Keratinocyte (primary cell): ENCODE measurements around the gene SWI5. TPM values are rescaled to one million over a fixed set of nuclear protein-coding genes. Genes with fewer than 3 reads are reported as not detected.

ENCODE experiments used
- DNase-seq: peaks from one replicate; pipeline ENCODE4 v3.0.0-alpha.2; 2011; ENCODE audit warnings: low read depth, missing footprints, low spot score
- FAIRE-seq: peaks from 2 replicates; lab custom pipeline; 2011; peaks lifted over from hg19 to GRCh38; lab: Jason Lieb, UNC
- H2AFZ ChIP-seq: 2 replicates; pipeline ENCODE4 v1.6.0; 2012; ENCODE audit warnings: low read length, control low read depth, inconsistent platforms; ENCODE audit not compliant: control insufficient read depth
- H3K27ac ChIP-seq: 2 replicates; pipeline ENCODE4 v1.5.1; 2011; ENCODE audit warnings: low read length; ENCODE audit not compliant: control insufficient read depth, insufficient read depth
- H3K27me3 ChIP-seq: 3 replicates; pipeline ENCODE4 v1.6.0; 2011; ENCODE audit warnings: low read length; ENCODE audit not compliant: control insufficient read depth, insufficient read depth; ENCODE audit errors: extremely low read depth
- H3K36me3 ChIP-seq, 2 experiments: 2 replicates in 1 of 2; 3 replicates in 1 of 2; pipeline ENCODE4 v1.5.1; 2011; ENCODE audit warnings: low read length in 2 of 2, mild to moderate bottlenecking in 1 of 2; ENCODE audit not compliant: control insufficient read depth in 2 of 2, insufficient read depth in 2 of 2; ENCODE audit errors: extremely low read depth in 1 of 2
- H3K4me1 ChIP-seq: 3 replicates; pipeline ENCODE4 v1.5.1; 2011; ENCODE audit warnings: low read length; ENCODE audit not compliant: control insufficient read depth, insufficient read depth; ENCODE audit errors: extremely low read depth
- H3K4me2 ChIP-seq: 3 replicates; pipeline ENCODE4 v1.6.0; 2011; ENCODE audit warnings: low read depth, low read length; ENCODE audit not compliant: control insufficient read depth, insufficient read depth; ENCODE audit errors: extremely low read depth
- H3K4me3 ChIP-seq, 3 experiments: fragments of 200-600 bp in 1 of 3; sonication (generic) in 1 of 3; 2 replicates in 2 of 3; 3 replicates in 1 of 3; pipeline ENCODE4 v1.5.1; 2011 to 2016; ENCODE audit warnings: low read length in 3 of 3, mild to moderate bottlenecking in 3 of 3, control low read depth in 2 of 3, inconsistent platforms in 1 of 3, low read depth in 1 of 3, mixed read lengths in 1 of 3, mixed run types in 1 of 3, moderate library complexity in 1 of 3; ENCODE audit not compliant: control insufficient read depth in 2 of 3, insufficient read depth in 2 of 3; ENCODE audit errors: extremely low read depth in 1 of 3
- H3K79me2 ChIP-seq: 2 replicates; pipeline ENCODE4 v1.6.0; 2012; ENCODE audit warnings: low read length; ENCODE audit not compliant: control insufficient read depth, insufficient read depth
- H3K9ac ChIP-seq: 3 replicates; pipeline ENCODE4 v1.6.0; 2011; ENCODE audit warnings: low read length; ENCODE audit not compliant: control insufficient read depth, insufficient read depth; ENCODE audit errors: extremely low read depth
- H3K9me1 ChIP-seq: 3 replicates; pipeline ENCODE4 v1.6.0; 2011; ENCODE audit warnings: low read length; ENCODE audit not compliant: control insufficient read depth, insufficient read depth; ENCODE audit errors: extremely low read depth
- H3K9me3 ChIP-seq: 2 replicates; pipeline ENCODE4 v1.5.1; 2012; ENCODE audit warnings: low read depth, low read length; ENCODE audit not compliant: control insufficient read depth
- H4K20me1 ChIP-seq: 3 replicates; pipeline ENCODE4 v1.6.0; 2011; ENCODE audit warnings: low read length; ENCODE audit not compliant: control insufficient read depth, insufficient read depth; ENCODE audit errors: extremely low read depth
- CTCF ChIP-seq, 3 experiments: IDR thresholded peaks in 1 of 3; conservative IDR thresholded peaks in 1 of 3; optimal IDR thresholded peaks in 1 of 3; 2 replicates in 2 of 3; 3 replicates in 1 of 3; pipeline versions ENCODE3 to v1.5.1; 2011; ENCODE audit warnings: low read length in 3 of 3, mild to moderate bottlenecking in 3 of 3, moderate library complexity in 2 of 3, control low read depth in 1 of 3, inconsistent platforms in 1 of 3; ENCODE audit not compliant: insufficient read depth in 2 of 3; ENCODE audit errors: extremely low read depth in 1 of 3
- EZH2 ChIP-seq: IDR thresholded peaks from one replicate; pipeline ENCODE4 v1.6.1; 2012; ENCODE audit warnings: inconsistent platforms, mild to moderate bottlenecking, low read length, moderate library complexity
- dilution Hi-C: fragments of 300-500 bp; cut with MboI; formaldehyde crosslinking; loops from one replicate; pipeline ENCODE4 v1.7.0; 2020; ENCODE audit warnings: low sequenced_read_pairs; ENCODE audit not compliant: extremely low pct_ligation_motif_present
- polyA plus RNA-seq, 5 experiments: library from polyadenylated mRNA; depleted of rRNA in 3 of 5; stranded (reverse) in 3 of 5; stranded (forward) in 1 of 5; unstranded in 1 of 5; fragments of >200 nt; gene quantifications; 1 replicate in 1 of 5; 2 replicates in 3 of 5; 3 replicates in 1 of 5; pipeline versions ENCODE4 v1.2.1 to v1.2.3, GENCODE V29; 2011 to 2012; ENCODE audit warnings: missing spikeins in 2 of 5, low read depth in 1 of 5, low replicate concordance in 1 of 5
- small RNA-seq, 3 experiments: library from RNA; depleted of rRNA; stranded (forward); fragments of <200 nt; gene quantifications; one replicate each; pipeline ENCODE3, GENCODE V24; 2012; ENCODE audit warnings: low read depth in 3 of 3, low replicate concordance in 1 of 3; ENCODE audit not compliant: insufficient read length in 3 of 3

Gene SWI5
- polyA plus RNA-seq, 1 donor (not counting 4 experiments of a cell fraction or from before 2014, with no cell fraction given), result 39.4 TPM

GRCh38 chr9:128337936-128338335 is 61.9 kb downstream of the SWI5 start:
- FAIRE-seq, result no peak
- no peaks in the 10 kb centered on the region for H3K27me3 ChIP-seq
- dilution Hi-C loops, result no loop called here

More at GRCh38 chr9:128337936-128338335, 61.9 kb downstream of the SWI5 start:
- Histone ChIP-seq H3K27ac (no peak overlapping the region), H3K9ac (no peak overlapping the region), H3K4me3 (no peak overlapping the region), H4K20me1 (peaks cover 2% of the 10 kb centered on the region), H3K9me3 (no peaks in the 10 kb centered on the region), H3K9me1 (no peaks in the 10 kb centered on the region), H3K4me1 (no peaks in the 10 kb centered on the region), H3K4me2 (no peak overlapping the region), H2AFZ (no peak overlapping the region), H3K36me3 (peaks cover 3 to 13% of the 10 kb centered on the region in 2 experiments), H3K79me2 (peaks cover 6% of the 10 kb centered on the region)
- no peak for DNase-seq
- no peak for TF ChIP-seq CTCF (optimal IDR thresholded peaks at IDR 0.05 in 1 of 3, IDR thresholded peaks at IDR 0.05 in 1 of 3, conservative IDR thresholded peaks at IDR 0.05 in 1 of 3; ENCODE audit: extremely low read depth in 1 of 3, insufficient read depth in 2 of 3, low read length in 3 of 3)
- TF ChIP-seq EZH2, result no peak

Small RNA genes within 50 kb of the gene (small RNA-seq; reads per million reads assigned to genes)
- 0.13 to 6.3 (median 3.5) reads per million in 3 experiments for gene MIR199B
- gene MIR3154, result 0 reads per million in 3 experiments

Other genes starting within 250 kb of the SWI5 start
- 6.3 to 7.5 TPM (median 7.4 TPM) in 3 replicates for gene NAIF1, start 209.0 kb upstream of the SWI5 start, polyA plus RNA-seq
- 4.1 to 7.9 TPM (median 6.5 TPM) in 3 replicates for gene SLC25A25, start 208.0 kb upstream of the SWI5 start, polyA plus RNA-seq
- gene PTGES2, start 148.5 kb upstream of the SWI5 start, polyA plus RNA-seq, result 61.3 to 71.3 TPM (median 68.7 TPM) in 3 replicates
- 28.9 to 77.4 TPM (median 67.4 TPM) in 3 replicates for gene LCN2, start 126.8 kb upstream of the SWI5 start, polyA plus RNA-seq
- 35.9 to 89.0 TPM (median 50.9 TPM) in 3 replicates for gene BBLN, start 116.0 kb upstream of the SWI5 start, polyA plus RNA-seq
- gene CIZ1, start 84.7 kb upstream of the SWI5 start, polyA plus RNA-seq, result 23.5 to 30.9 TPM (median 28.1 TPM) in 3 replicates
- 0.25 to 0.34 TPM (median 0.31 TPM) in 3 replicates for gene DNM1, start 72.9 kb upstream of the SWI5 start, polyA plus RNA-seq
- gene GOLGA2, start 269 bp upstream of the SWI5 start, polyA plus RNA-seq, result 31.9 to 48.8 TPM (median 41.6 TPM) in 3 replicates
- gene TRUB2, start 46.2 kb downstream of the SWI5 start, polyA plus RNA-seq, result 15.5 to 25.8 TPM (median 17.2 TPM) in 3 replicates
- 32.6 to 39.8 TPM (median 33.4 TPM) in 3 replicates for gene COQ4, start 46.6 kb downstream of the SWI5 start, polyA plus RNA-seq
- 17.3 to 30.2 TPM (median 21.4 TPM) in 3 replicates for gene SLC27A4, start 64.3 kb downstream of the SWI5 start, polyA plus RNA-seq
- gene URM1, start 95.1 kb downstream of the SWI5 start, polyA plus RNA-seq, result 29.1 to 32.4 TPM (median 31.1 TPM) in 3 replicates
- 15.9 to 39.7 TPM (median 25.9 TPM) in 3 replicates for gene CERCAM, start 144.6 kb downstream of the SWI5 start, polyA plus RNA-seq
- gene ODF2, start 179.7 kb downstream of the SWI5 start, polyA plus RNA-seq, result 6.6 to 16.3 TPM (median 14.0 TPM) in 3 replicates
- gene GLE1, start 228.4 kb downstream of the SWI5 start, polyA plus RNA-seq, result 22.2 to 28.3 TPM (median 24.4 TPM) in 3 replicates